Right cardiac atrium (tissue), 5 donors: Measurements from ENCODE around the gene SAP30BP. TPM values are rescaled to one million over a fixed set of nuclear protein-coding genes. Genes with fewer than 3 reads are reported as not detected.
A peak's percentile ranks its signal among the peaks of the same experiment; 100 is the strongest.

Source experiments
- ATAC-seq, 2 donors: fragments of 200-7000 bp; cut with Tn5 transposase; one replicate each; pipeline versions ENCODE4 v1.8.0 to v1.9.1; 2020; ENCODE audit warnings: moderate library complexity in 2 of 2, mild to moderate bottlenecking in 1 of 2
- DNase-seq, 3 donors: peaks; one replicate each; pipeline ENCODE4 v3.0.0-alpha.2; 2020
- H3K27ac ChIP-seq: one replicate; pipeline ENCODE4 v1.5.1; 2013; ENCODE audit warnings: mild to moderate bottlenecking, low read length, control low read depth, moderate library complexity
- H3K27me3 ChIP-seq: one replicate; pipeline ENCODE4 v1.6.1; 2013; ENCODE audit not compliant: control insufficient read depth, insufficient read depth
- H3K4me1 ChIP-seq: one replicate; pipeline ENCODE4 v1.6.1; 2013; ENCODE audit warnings: low read length; ENCODE audit not compliant: control insufficient read depth, insufficient read depth
- H3K4me3 ChIP-seq: one replicate; pipeline ENCODE4 v1.5.1; 2013; ENCODE audit warnings: low read length, control low read depth
- H3K9me3 ChIP-seq: one replicate; pipeline ENCODE4 v1.6.1; 2013; ENCODE audit warnings: low read length; ENCODE audit not compliant: control insufficient read depth
- WGBS: extraction: QIAGEN DNeasy Blood & Tissue Kit; methylation state at CpG from one replicate; pipeline ENCODE4 v1.1.7; 2013; 5-methylcytosine and 5-hydroxymethylcytosine counted together
- intact Hi-C, 4 donors: fragments of 100-400 bp; cut with DNase I; formaldehyde crosslinking; loops; one replicate each; pipeline versions ENCODE4 v1.11.0 to v1.14.0; 2022 to 2023
- polyA plus RNA-seq: library from polyadenylated mRNA; stranded (reverse); fragments of 200-250 nt; gene quantifications from one replicate; pipeline ENCODE4 v1.2.3, GENCODE V29; 2013
- total RNA-seq, 4 donors: library from RNA; stranded (reverse); fragmentation: NEBNext Ultra II Directional; extraction: Animal tissue kit (Norgen Biotek cat#: 25700); gene quantifications; one replicate each; pipeline ENCODE4 v1.2.1, GENCODE V29; 2021
- donor health status: healthy with polysubstance abuse.
- donor health status: DM: no; HTN: yes; CAD: no.
- donor health status: DM: no; HTN: no; CAD: no.
- donor health status: DM: no; HTN: yes; CAD: no; lungs with severe emphysema.
- donor health status: DM: yes; HTN: yes; CAD: no.

SAP30BP gene
- total and polyA plus RNA-seq, 5 donors: 51.0 to 66.5 (median 58.5) TPM

GRCh38 chr17:75668489-75668888, 1.4 kb downstream of the SAP30BP start:
- H3K27me3 ChIP-seq: no peaks in the 10 kb centered on the region
- WGBS: 71% methylated on average over 4 of the region's 4 CpGs
- no peaks in the 10 kb centered on the region for H3K9me3 ChIP-seq
- ATAC-seq (no peak), DNase-seq (no peak)
- intact Hi-C loops: loop anchor here in 1 of 4 donors (5.0 kb wide), 1 partner anchor 84 kb away; no protein-coding TSS in a partner anchor
- no peak overlapping the region for H3K27ac ChIP-seq
- no peak overlapping the region for H3K4me3 ChIP-seq
- H3K4me1 ChIP-seq: no peaks in the 10 kb centered on the region

- ATAC-seq: no peak
- DNase-seq: no peak
- Histone ChIP-seq H3K4me1 (no peaks in the 10 kb centered on the region), H3K27me3 (no peaks in the 10 kb centered on the region), H3K27ac (no peak overlapping the region), H3K4me3 (no peak overlapping the region), H3K9me3 (no peaks in the 10 kb centered on the region)
- WGBS: 66% methylated on average over 5 of the region's 5 CpGs
- intact Hi-C loops: no loop called here
Measured at GRCh38 chr17:75670868-75671267, 3.7 kb downstream of the SAP30BP start.

GRCh38 chr17:75672011-75672410, 4.9 kb downstream of the SAP30BP start:
- no peak for DNase-seq
- Histone ChIP-seq H3K4me1 (no peaks in the 10 kb centered on the region), H3K4me3 (no peak overlapping the region), H3K27me3 (no peaks in the 10 kb centered on the region), H3K9me3 (no peaks in the 10 kb centered on the region), H3K27ac (no peak overlapping the region)
- no peak for ATAC-seq
- 92% methylated on average over 5 of the region's 5 CpGs for WGBS
- intact Hi-C loops: no loop called here

- intact Hi-C loops: no loop called here
- 72% methylated on average over 4 of the region's 4 CpGs for WGBS
- no peak for DNase-seq
Measured at GRCh38 chr17:75673487-75673886, 6.3 kb downstream of the SAP30BP start.

GRCh38 chr17:75676461-75676860, 9.3 kb downstream of the SAP30BP start:
- Histone ChIP-seq H3K4me3 (no peak overlapping the region), H3K27me3 (no peaks in the 10 kb centered on the region), H3K9me3 (no peaks in the 10 kb centered on the region), H3K4me1 (no peaks in the 10 kb centered on the region), H3K27ac (no peak overlapping the region)
- intact Hi-C loops: no loop called here
- DNase-seq (no peak), ATAC-seq (no peak)
- WGBS: 65% methylated on average over 3 of the region's 3 CpGs

More at GRCh38 chr17:75673487-75673886, 6.3 kb downstream of the SAP30BP start:
- Histone ChIP-seq H3K27ac (no peak overlapping the region), H3K9me3 (no peaks in the 10 kb centered on the region), H3K27me3 (no peaks in the 10 kb centered on the region), H3K4me3 (no peak overlapping the region), H3K4me1 (no peaks in the 10 kb centered on the region)
- ATAC-seq: no peak

GRCh38 chr17:75679706-75680211, 12.6 kb downstream of the SAP30BP start:
- peak overlapping the region; percentile 56 for H3K27ac ChIP-seq
- DNase-seq (peak; percentile 66 to 75 (median 67)), ATAC-seq (peak; percentile 84 to 94)
- no peaks in the 10 kb centered on the region for H3K9me3 ChIP-seq
- intact Hi-C loops: loop anchor here in 3 of 4 donors (2.0 to 5.0 kb wide), 2 partner anchors 63 to 69 kb away; no protein-coding TSS in a partner anchor
- no peak overlapping the region for H3K4me3 ChIP-seq
- WGBS: 53% methylated on average over 11 of the region's 11 CpGs
- H3K27me3 ChIP-seq: no peaks in the 10 kb centered on the region
- peaks cover 6% of the 10 kb centered on the region for H3K4me1 ChIP-seq

- peaks cover 10% of the 10 kb centered on the region for H3K4me1 ChIP-seq
- no peaks in the 10 kb centered on the region for H3K27me3 ChIP-seq
- ATAC-seq (peak in 1 of 2 donors; percentile 5), DNase-seq (no peak)
- WGBS: 90% methylated on average over 10 of the region's 10 CpGs
- H3K27ac ChIP-seq: peak overlapping the region; percentile 36
- no peak overlapping the region for H3K4me3 ChIP-seq
- intact Hi-C loops: loop anchor here in 1 of 4 donors (5.0 kb wide), 1 partner anchor 62 kb away; no protein-coding TSS in a partner anchor
- H3K9me3 ChIP-seq: no peaks in the 10 kb centered on the region
Measured at GRCh38 chr17:75680431-75680830, 13.3 kb downstream of the SAP30BP start.

GRCh38 chr17:75681289-75681688, 14.2 kb downstream of the SAP30BP start:
- 80% methylated on average over 3 of the region's 3 CpGs for WGBS
- intact Hi-C loops: loop anchor here in 1 of 4 donors (5.0 kb wide), 1 partner anchor 61 kb away; no protein-coding TSS in a partner anchor
- no peak overlapping the region for H3K27ac ChIP-seq
- no peaks in the 10 kb centered on the region for H3K9me3 ChIP-seq
- no peaks in the 10 kb centered on the region for H3K27me3 ChIP-seq
- H3K4me3 ChIP-seq: no peak overlapping the region
- DNase-seq: no peak
- ATAC-seq: no peak
- H3K4me1 ChIP-seq: peaks cover 13% of the 10 kb centered on the region

- no peak overlapping the region for H3K4me3 ChIP-seq
- no peaks in the 10 kb centered on the region for H3K9me3 ChIP-seq
- no peak for DNase-seq
- H3K4me1 ChIP-seq: peaks cover 24% of the 10 kb centered on the region
- H3K27me3 ChIP-seq: no peaks in the 10 kb centered on the region
- ATAC-seq: no peak
- WGBS: 79% methylated on average over 4 of the region's 4 CpGs
- intact Hi-C loops: loop anchor here in 1 of 4 donors (5.0 kb wide), 1 partner anchor 59 kb away; no protein-coding TSS in a partner anchor
- no peak overlapping the region for H3K27ac ChIP-seq
Measured at GRCh38 chr17:75683583-75683982, 16.4 kb downstream of the SAP30BP start.

- no peak for ATAC-seq
- Histone ChIP-seq H3K4me1 (peaks cover 24% of the 10 kb centered on the region), H3K9me3 (no peaks in the 10 kb centered on the region), H3K27ac (no peak overlapping the region), H3K4me3 (no peak overlapping the region), H3K27me3 (no peaks in the 10 kb centered on the region)
- 95% methylated on average over 5 of the region's 5 CpGs for WGBS
- no peak for DNase-seq
- intact Hi-C loops: loop anchor here in 1 of 4 donors (5.0 kb wide), 1 partner anchor 58 kb away; no protein-coding TSS in a partner anchor
Measured at GRCh38 chr17:75684249-75684648, 17.1 kb downstream of the SAP30BP start.

- H3K9me3 ChIP-seq: no peaks in the 10 kb centered on the region
- intact Hi-C loops: loop anchor here in 1 of 4 donors (5.0 kb wide), 1 partner anchor 57 kb away; no protein-coding TSS in a partner anchor
- 80% methylated on average over 7 of the region's 7 CpGs for WGBS
- H3K4me1 ChIP-seq: peaks cover 24% of the 10 kb centered on the region
- no peak overlapping the region for H3K27ac ChIP-seq
- ATAC-seq (no peak), DNase-seq (no peak)
- H3K4me3 ChIP-seq: no peak overlapping the region
- H3K27me3 ChIP-seq: no peaks in the 10 kb centered on the region
Measured at GRCh38 chr17:75684924-75685323, 17.8 kb downstream of the SAP30BP start.
